ENCODE results near the gene R3HDM2.

DNA sequence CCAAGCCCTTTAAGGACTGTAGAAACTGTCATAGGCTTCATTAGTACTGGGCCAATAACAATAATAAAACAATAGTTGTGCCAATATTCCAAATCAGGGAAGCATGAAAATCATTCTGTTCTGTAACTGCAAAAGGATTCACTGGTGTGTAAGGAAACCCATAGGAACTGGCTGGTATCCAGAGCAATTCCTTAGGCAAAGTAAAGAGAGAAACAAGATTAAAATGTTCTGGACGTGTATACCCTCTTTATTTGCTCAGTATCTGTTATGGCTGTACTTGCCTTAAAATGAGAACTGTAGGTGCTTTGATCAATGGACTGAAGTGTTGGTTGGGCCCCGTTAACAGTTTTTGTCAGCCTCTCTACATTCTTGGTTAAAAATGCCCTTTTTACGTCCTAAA lies 107.4 kb downstream of the R3HDM2 start:
- TF ChIP-seq, protein P1, sequence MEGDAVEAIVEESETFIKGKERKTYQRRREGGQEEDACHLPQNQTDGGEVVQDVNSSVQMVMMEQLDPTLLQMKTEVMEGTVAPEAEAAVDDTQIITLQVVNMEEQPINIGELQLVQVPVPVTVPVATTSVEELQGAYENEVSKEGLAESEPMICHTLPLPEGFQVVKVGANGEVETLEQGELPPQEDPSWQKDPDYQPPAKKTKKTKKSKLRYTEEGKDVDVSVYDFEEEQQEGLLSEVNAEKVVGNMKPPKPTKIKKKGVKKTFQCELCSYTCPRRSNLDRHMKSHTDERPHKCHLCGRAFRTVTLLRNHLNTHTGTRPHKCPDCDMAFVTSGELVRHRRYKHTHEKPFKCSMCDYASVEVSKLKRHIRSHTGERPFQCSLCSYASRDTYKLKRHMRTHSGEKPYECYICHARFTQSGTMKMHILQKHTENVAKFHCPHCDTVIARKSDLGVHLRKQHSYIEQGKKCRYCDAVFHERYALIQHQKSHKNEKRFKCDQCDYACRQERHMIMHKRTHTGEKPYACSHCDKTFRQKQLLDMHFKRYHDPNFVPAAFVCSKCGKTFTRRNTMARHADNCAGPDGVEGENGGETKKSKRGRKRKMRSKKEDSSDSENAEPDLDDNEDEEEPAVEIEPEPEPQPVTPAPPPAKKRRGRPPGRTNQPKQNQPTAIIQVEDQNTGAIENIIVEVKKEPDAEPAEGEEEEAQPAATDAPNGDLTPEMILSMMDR (conservative IDR thresholded peaks at IDR 0.05 in 1 of 2, IDR thresholded peaks at IDR 0.05 in 1 of 2; ENCODE audit: extremely low read depth in 1 of 2, insufficient read depth in 1 of 2, low read depth in 1 of 2, low read length in 2 of 2): no peak
- TF ChIP-seq EZH2 (IDR thresholded peaks at IDR 0.05; ENCODE audit: borderline replicate concordance, low read length): no peak

Data from mammary epithelial cell (primary cell).